Uterus (tissue), 4 donors: ENCODE measurements around the gene ICAM2. TPM values are rescaled to one million over a fixed set of nuclear protein-coding genes. Genes with fewer than 3 reads are reported as not detected.

ENCODE experiments used
- DNase-seq, 2 donors: peaks; one replicate each; pipeline ENCODE4 v3.0.0-alpha.2; 2019 to 2020
- H3K27ac ChIP-seq, 2 donors: fragments of 200-600 bp; sonication (generic); 1 replicate in 1 of 2; 2 replicates in 1 of 2; pipeline ENCODE4 v1.5.1; 2016 to 2018
- H3K27me3 ChIP-seq, 2 donors: fragments of 200-600 bp; sonication (generic); one replicate each; pipeline ENCODE4 v1.5.1; 2018 to 2019; ENCODE audit warnings: control low read depth in 1 of 2
- H3K36me3 ChIP-seq, 2 donors: fragments of 200-600 bp; sonication (generic); one replicate each; pipeline ENCODE4 v1.5.1; 2019; ENCODE audit warnings: control low read depth in 1 of 2
- H3K4me1 ChIP-seq, 2 donors: fragments of 200-600 bp; sonication (generic); one replicate each; pipeline ENCODE4 v1.5.1; 2018 to 2019; ENCODE audit warnings: control low read depth in 1 of 2
- H3K4me3 ChIP-seq, 2 donors: fragments of 200-600 bp; sonication (generic); 1 replicate in 1 of 2; 2 replicates in 1 of 2; pipeline ENCODE4 v1.5.1; 2018 to 2019; ENCODE audit warnings: mild to moderate bottlenecking in 1 of 2
- H3K9me3 ChIP-seq, 2 donors: fragments of 200-600 bp; sonication (generic); one replicate each; pipeline ENCODE4 v1.5.1; 2019; ENCODE audit warnings: control low read depth in 1 of 2
- CTCF ChIP-seq, 4 experiments: fragments of 200-600 bp in 2 of 4; fragments of 450-650 bp in 2 of 4; sonication (generic) in 2 of 4; IDR thresholded peaks; one replicate each; pipeline ENCODE4 v1.5.1; 2016 to 2019; ENCODE audit warnings: antibody characterized with exemption in 4 of 4, mild to moderate bottlenecking in 2 of 4, moderate library complexity in 1 of 4
- POLR2A ChIP-seq, 2 donors: fragments of 450-650 bp; IDR thresholded peaks; one replicate each; pipeline ENCODE4 v1.6.1; 2016; ENCODE audit warnings: antibody characterized with exemption in 2 of 2, mild to moderate bottlenecking in 1 of 2, moderate library complexity in 1 of 2
- intact Hi-C: fragments of 100-400 bp; cut with DNase I; formaldehyde crosslinking; loops from one replicate; pipeline ENCODE4 v1.15.1; 2023; ENCODE audit warnings: low total_unique reads
- total RNA-seq, 4 donors: library from RNA; depleted of rRNA in 3 of 4; stranded (reverse); fragments of >200 nt in 3 of 4; gene quantifications; one replicate each; pipeline versions ENCODE4 v1.1.0 to v1.2.4, GENCODE V29; 2014 to 2023
- donor health status: DM: yes; HTN: yes; CAD: no.

Gene ICAM2
- total RNA-seq, 4 donors from 2014 or later: 20.6 to 108 (median 42.4) TPM

DNA sequence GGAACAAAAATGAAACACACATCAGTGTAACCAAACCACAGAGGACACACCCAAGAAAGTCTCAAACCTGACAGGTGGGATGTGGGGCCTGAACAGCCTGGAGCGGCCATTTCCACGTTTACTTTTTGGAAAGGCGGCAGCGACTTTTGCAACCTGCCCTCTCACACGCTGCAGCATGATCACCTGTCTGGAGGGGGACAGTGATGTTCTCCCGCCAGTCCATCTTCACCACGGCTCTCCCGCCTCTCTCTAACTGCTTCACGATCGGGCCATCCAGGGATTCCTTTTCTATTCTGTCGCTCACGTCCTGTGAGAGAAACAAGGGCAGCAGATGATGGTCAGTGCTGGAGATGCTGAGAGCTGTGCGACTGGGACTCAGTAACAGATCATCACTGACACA, 24.7 kb upstream of the ICAM2 start:
- no peak overlapping the region for H3K4me3 ChIP-seq
- no peak for TF ChIP-seq CTCF (IDR thresholded peaks at IDR 0.05)
- TF ChIP-seq POLR2A (IDR thresholded peaks at IDR 0.05): no peak
- H3K27me3 ChIP-seq: no peaks in the 10 kb centered on the region
- DNase-seq: no peak
- H3K4me1 ChIP-seq: no peaks in the 10 kb centered on the region
- intact Hi-C loops: no loop called here
- H3K9me3 ChIP-seq: no peaks in the 10 kb centered on the region
- no peak overlapping the region for H3K27ac ChIP-seq
- H3K36me3 ChIP-seq: no peaks in the 10 kb centered on the region

DNA sequence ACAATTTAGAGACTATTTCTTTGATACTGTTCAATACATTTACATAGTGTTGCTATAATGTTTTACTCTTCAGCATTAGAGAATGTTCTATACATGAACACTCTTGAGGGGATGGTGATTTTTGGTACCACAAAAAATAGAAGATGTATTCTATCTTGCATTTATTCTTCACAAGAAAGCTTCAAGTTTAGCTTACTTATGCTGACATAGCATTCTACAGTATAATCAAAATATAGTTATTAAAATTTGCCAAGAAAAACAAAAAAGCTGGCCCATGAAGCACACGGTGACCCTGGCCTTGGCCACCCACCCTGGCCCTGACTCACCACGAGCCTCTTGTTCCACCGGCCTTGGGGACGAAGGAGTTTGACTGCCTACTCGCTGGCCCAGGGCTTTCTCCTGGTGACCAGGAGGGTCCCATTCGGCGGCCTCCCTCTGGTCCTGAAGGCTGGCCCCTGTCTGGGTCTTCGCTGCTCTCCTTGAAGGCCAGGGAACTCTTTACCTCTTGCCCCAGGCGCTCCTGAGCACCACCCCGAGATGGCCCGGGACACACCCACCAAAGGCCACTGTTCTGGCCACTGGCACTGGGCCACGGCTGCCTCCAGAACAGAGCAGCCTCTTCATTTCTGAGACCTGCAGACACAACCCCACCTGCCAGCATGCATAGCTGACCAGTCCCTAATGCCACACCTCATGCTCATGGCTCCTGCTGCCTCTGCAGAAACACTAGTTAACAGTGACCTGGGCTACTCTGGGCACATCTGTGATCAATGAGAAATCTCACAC, 22.5 kb upstream of the ICAM2 start:
- no peaks in the 10 kb centered on the region for H3K36me3 ChIP-seq
- H3K4me1 ChIP-seq: no peaks in the 10 kb centered on the region
- intact Hi-C loops: no loop called here
- H3K9me3 ChIP-seq: no peaks in the 10 kb centered on the region
- no peak overlapping the region for H3K27ac ChIP-seq
- TF ChIP-seq POLR2A (IDR thresholded peaks at IDR 0.05) (no peak), CTCF (IDR thresholded peaks at IDR 0.05) (no peak)
- H3K4me3 ChIP-seq: no peak overlapping the region
- no peaks in the 10 kb centered on the region for H3K27me3 ChIP-seq
- no peak for DNase-seq

GRCh38 chr17:64041912-64042311, 21.5 kb upstream of the ICAM2 start:
- Histone ChIP-seq H3K4me3 (no peak overlapping the region), H3K27ac (no peak overlapping the region), H3K27me3 (no peaks in the 10 kb centered on the region), H3K36me3 (no peaks in the 10 kb centered on the region), H3K4me1 (no peaks in the 10 kb centered on the region), H3K9me3 (no peaks in the 10 kb centered on the region)
- no peak for DNase-seq
- no peak for TF ChIP-seq POLR2A (IDR thresholded peaks at IDR 0.05)
- TF ChIP-seq CTCF (IDR thresholded peaks at IDR 0.05): no peak
- intact Hi-C loops: no loop called here

DNA sequence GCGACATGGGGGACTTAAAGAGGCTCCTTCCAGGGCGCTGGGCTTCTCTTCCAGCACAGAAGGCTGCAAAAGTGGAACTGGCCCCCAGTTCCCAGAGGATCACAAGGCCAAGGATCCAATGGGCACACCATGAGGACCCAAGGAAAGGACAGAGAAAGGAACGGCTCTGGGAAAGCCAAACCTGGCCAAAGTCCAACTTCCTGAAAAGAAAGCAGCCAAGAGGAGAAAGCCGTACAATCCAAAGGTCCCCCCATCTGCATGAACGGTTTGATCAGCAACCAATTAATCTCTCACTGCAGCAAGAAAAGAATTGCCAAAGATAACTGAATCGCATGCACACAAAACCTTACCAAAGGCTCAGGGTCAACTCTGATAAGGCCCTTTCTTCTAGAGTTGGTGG, 19.8 kb upstream of the ICAM2 start:
- TF ChIP-seq CTCF (IDR thresholded peaks at IDR 0.05) (no peak), POLR2A (IDR thresholded peaks at IDR 0.05) (no peak)
- Histone ChIP-seq H3K27ac (no peak overlapping the region), H3K27me3 (no peaks in the 10 kb centered on the region), H3K9me3 (no peaks in the 10 kb centered on the region), H3K4me1 (no peaks in the 10 kb centered on the region), H3K36me3 (no peaks in the 10 kb centered on the region), H3K4me3 (no peak overlapping the region)
- intact Hi-C loops: no loop called here
- no peak for DNase-seq

DNA sequence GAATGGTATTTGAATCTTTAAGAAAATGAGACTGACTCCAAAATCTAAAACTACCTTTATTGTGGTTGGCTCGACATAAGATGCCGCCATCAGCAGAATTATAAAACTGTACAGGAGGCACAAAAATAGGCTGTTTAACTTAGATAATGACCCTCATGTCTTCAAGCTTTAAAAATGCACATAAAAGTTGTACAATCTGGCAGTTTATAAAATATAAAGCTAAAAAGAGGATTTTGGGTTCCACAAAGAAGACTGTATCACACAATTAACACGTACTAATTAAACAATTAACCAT, 18.6 kb upstream of the ICAM2 start:
- no peaks in the 10 kb centered on the region for H3K27me3 ChIP-seq
- H3K4me1 ChIP-seq: no peaks in the 10 kb centered on the region
- intact Hi-C loops: no loop called here
- H3K27ac ChIP-seq: no peak overlapping the region
- TF ChIP-seq CTCF (IDR thresholded peaks at IDR 0.05): no peak
- TF ChIP-seq POLR2A (IDR thresholded peaks at IDR 0.05): no peak
- no peak for DNase-seq
- no peaks in the 10 kb centered on the region for H3K36me3 ChIP-seq
- no peak overlapping the region for H3K4me3 ChIP-seq
- H3K9me3 ChIP-seq: no peaks in the 10 kb centered on the region
